A673 (cell line): ENCODE results near the gene GALNT13. TPM values are rescaled to one million over a fixed set of nuclear protein-coding genes. Genes with fewer than 3 reads are reported as not detected.

ENCODE experiments used
- BruUV-seq: library from RNA; stranded (reverse); fragments of 400-500 nt; replicated peaks from 2 replicates; lab custom pipeline; 2021; lab: Mats Ljungman, UMichigan
- CTCF ChIA-PET: fragments of 300-600 bp; sonication (Branson Sonifier 250); formaldehyde crosslinking; loops from one replicate; lab custom pipeline; 2022; ENCODE audit warnings: antibody characterized with exemption; lab: Charles Lee
- POLR2A ChIA-PET: fragments of 300-600 bp; sonication (Branson Sonifier 250); formaldehyde crosslinking; loops from one replicate; lab custom pipeline; 2022; ENCODE audit warnings: antibody characterized with exemption; ENCODE audit not compliant: low non-redundant PET; lab: Charles Lee
- DNase-seq: peaks from one replicate; pipeline ENCODE4 v3.0.0-alpha.2; 2015; ENCODE audit warnings: low spot score
- H3K27ac ChIP-seq: fragments of 200-600 bp; sonication (generic); 2 replicates; pipeline ENCODE4 v1.5.1; 2016; ENCODE audit warnings: mixed run types, low read depth, mild to moderate bottlenecking, mixed read lengths, antibody characterized with exemption, low read length; ENCODE audit not compliant: poor library complexity, severe bottlenecking
- H3K27me3 ChIP-seq: fragments of 200-600 bp; sonication (generic); replicated peaks from 2 replicates; pipeline ENCODE4 v1.6.1; 2017; ENCODE audit warnings: mixed run types, low read depth, mild to moderate bottlenecking, mixed read lengths, antibody characterized with exemption, low read length; ENCODE audit not compliant: insufficient read depth, poor library complexity
- H3K36me3 ChIP-seq: fragments of 200-600 bp; sonication (generic); 2 replicates; pipeline ENCODE4 v1.6.1; 2016; ENCODE audit warnings: mixed run types, mild to moderate bottlenecking, mixed read lengths, antibody characterized with exemption, low read length; ENCODE audit not compliant: insufficient read depth, poor library complexity, severe bottlenecking
- H3K4me1 ChIP-seq: fragments of 200-600 bp; sonication (generic); 2 replicates; pipeline ENCODE4 v1.6.1; 2017; ENCODE audit warnings: mixed run types, mild to moderate bottlenecking, mixed read lengths, antibody characterized with exemption, low read length; ENCODE audit not compliant: insufficient read depth, poor library complexity, severe bottlenecking
- H3K4me3 ChIP-seq: fragments of 200-600 bp; sonication (generic); 2 replicates; pipeline ENCODE4 v1.5.1; 2016; ENCODE audit warnings: low read depth, mixed run types, mild to moderate bottlenecking, mixed read lengths, low read length; ENCODE audit not compliant: poor library complexity, severe bottlenecking
- H3K9me3 ChIP-seq: fragments of 200-600 bp; sonication (generic); 2 replicates; pipeline ENCODE4 v1.6.1; 2016; ENCODE audit warnings: mixed run types, low read depth, mild to moderate bottlenecking, mixed read lengths, antibody characterized with exemption, low read length; ENCODE audit not compliant: poor library complexity, severe bottlenecking
- EZH2 ChIP-seq: fragments of 200-600 bp; sonication (generic); IDR thresholded peaks from 2 replicates; pipeline ENCODE4 v1.6.1; 2017; ENCODE audit warnings: borderline replicate concordance, low read depth, mild to moderate bottlenecking, mixed read lengths, antibody characterized with exemption, low read length; ENCODE audit not compliant: poor library complexity, severe bottlenecking
- intact Hi-C: fragments of 100-400 bp; cut with micrococcal nuclease; formaldehyde crosslinking; loops from one replicate; pipeline ENCODE4 v1.10.0; 2022; ENCODE audit not compliant: unreplicated experiment
- total RNA-seq: library from RNA; stranded (reverse); gene quantifications from 2 replicates; pipeline ENCODE4 v1.2.3, GENCODE V29; 2021
- TF ChIP-seq, protein P1 (sequence below): fragments of 300-800, 200-600 bp; sonication (generic); conservative IDR thresholded peaks from 2 replicates; pipeline ENCODE4 v1.5.1; 2017; ENCODE audit warnings: low read depth, mild to moderate bottlenecking, antibody characterized with exemption, low read length, moderate library complexity, mixed read lengths

Gene GALNT13
- total RNA-seq, 1 experiment from 2014 or later = not detected

DNA sequence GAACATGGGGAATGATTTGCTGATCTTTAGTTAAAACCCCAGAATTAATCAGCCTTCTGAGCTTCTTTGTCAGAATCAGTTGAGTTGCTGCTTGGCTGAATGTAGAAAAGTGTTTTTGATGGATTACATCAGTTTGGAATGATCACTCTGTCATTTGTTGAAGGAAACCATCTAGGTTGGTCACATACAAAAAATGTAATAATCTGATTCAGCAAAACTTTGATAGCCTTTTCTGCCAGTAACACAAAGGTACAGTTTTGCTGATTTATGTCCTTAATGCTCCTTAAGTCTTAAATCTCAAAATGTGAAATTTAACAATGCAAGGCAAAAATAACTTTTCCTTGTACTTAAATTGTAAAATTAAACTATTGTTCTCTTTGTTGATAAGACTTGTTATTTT lies 74.3 kb downstream of the GALNT13 start:
- POLR2A ChIA-PET = no interaction called here
- Histone ChIP-seq H3K4me3 (no peak overlapping the region), H3K27me3 (no peaks in the 10 kb centered on the region), H3K9me3 (no peaks in the 10 kb centered on the region), H3K36me3 (no peaks in the 10 kb centered on the region), H3K27ac (no peak overlapping the region), H3K4me1 (no peaks in the 10 kb centered on the region)
- intact Hi-C loops = no loop called here
- no peak for DNase-seq
- CTCF ChIA-PET = no interaction called here
- TF ChIP-seq, protein P1, sequence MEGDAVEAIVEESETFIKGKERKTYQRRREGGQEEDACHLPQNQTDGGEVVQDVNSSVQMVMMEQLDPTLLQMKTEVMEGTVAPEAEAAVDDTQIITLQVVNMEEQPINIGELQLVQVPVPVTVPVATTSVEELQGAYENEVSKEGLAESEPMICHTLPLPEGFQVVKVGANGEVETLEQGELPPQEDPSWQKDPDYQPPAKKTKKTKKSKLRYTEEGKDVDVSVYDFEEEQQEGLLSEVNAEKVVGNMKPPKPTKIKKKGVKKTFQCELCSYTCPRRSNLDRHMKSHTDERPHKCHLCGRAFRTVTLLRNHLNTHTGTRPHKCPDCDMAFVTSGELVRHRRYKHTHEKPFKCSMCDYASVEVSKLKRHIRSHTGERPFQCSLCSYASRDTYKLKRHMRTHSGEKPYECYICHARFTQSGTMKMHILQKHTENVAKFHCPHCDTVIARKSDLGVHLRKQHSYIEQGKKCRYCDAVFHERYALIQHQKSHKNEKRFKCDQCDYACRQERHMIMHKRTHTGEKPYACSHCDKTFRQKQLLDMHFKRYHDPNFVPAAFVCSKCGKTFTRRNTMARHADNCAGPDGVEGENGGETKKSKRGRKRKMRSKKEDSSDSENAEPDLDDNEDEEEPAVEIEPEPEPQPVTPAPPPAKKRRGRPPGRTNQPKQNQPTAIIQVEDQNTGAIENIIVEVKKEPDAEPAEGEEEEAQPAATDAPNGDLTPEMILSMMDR = no peak
- TF ChIP-seq EZH2 = no peak
- BruUV-seq = no TSS peak

- Histone ChIP-seq H3K27ac (no peak overlapping the region), H3K4me1 (no peaks in the 10 kb centered on the region), H3K36me3 (no peaks in the 10 kb centered on the region), H3K4me3 (no peak overlapping the region), H3K27me3 (no peaks in the 10 kb centered on the region), H3K9me3 (peaks cover 3% of the 10 kb centered on the region)
- CTCF ChIA-PET = no interaction called here
- POLR2A ChIA-PET = no interaction called here
- no TSS peak for BruUV-seq
- no peak for TF ChIP-seq EZH2
- TF ChIP-seq, protein P1 = no peak
- DNase-seq = no peak
- intact Hi-C loops = no loop called here
These were observed 82.0 kb downstream of the GALNT13 start for GRCh38 chr2:153953761-153954160.

GRCh38 chr2:153963256-153963655 lies 91.5 kb downstream of the GALNT13 start:
- Histone ChIP-seq H3K27me3 (no peaks in the 10 kb centered on the region), H3K9me3 (peaks cover 3% of the 10 kb centered on the region), H3K4me1 (no peaks in the 10 kb centered on the region), H3K4me3 (no peak overlapping the region), H3K27ac (no peak overlapping the region), H3K36me3 (no peaks in the 10 kb centered on the region)
- ChIA-PET POLR2A (no interaction called here), CTCF (no interaction called here)
- DNase-seq = no peak
- intact Hi-C loops = no loop called here
- BruUV-seq = no TSS peak
- TF ChIP-seq, protein P1 = no peak
- TF ChIP-seq EZH2 = no peak
